Measurements from ENCODE around the gene SMYD3. TPM values are rescaled to one million over a fixed set of nuclear protein-coding genes. Genes with fewer than 3 reads are reported as not detected.

Gene SMYD3
- total RNA-seq, 1 donor from 2014 or later = 0.32 TPM

GRCh38 chr1:246051909-246052518 lies 455.1 kb downstream of the SMYD3 start:
- intact Hi-C loops (cut with DNase I) = no loop called here
- Histone ChIP-seq H3K36me3 (no peaks in the 10 kb centered on the region), H3K27ac (no peak overlapping the region), H3K4me3 (no peak overlapping the region), H3K27me3 (no peaks in the 10 kb centered on the region), H3K9me3 (peaks cover 0 to 4% of the 10 kb centered on the region in 2 donors), H3K4me1 (no peaks in the 10 kb centered on the region)
- DNase-seq (ENCODE audit: low spot score in 2 of 2) = no peak
- TF ChIP-seq, protein P1, sequence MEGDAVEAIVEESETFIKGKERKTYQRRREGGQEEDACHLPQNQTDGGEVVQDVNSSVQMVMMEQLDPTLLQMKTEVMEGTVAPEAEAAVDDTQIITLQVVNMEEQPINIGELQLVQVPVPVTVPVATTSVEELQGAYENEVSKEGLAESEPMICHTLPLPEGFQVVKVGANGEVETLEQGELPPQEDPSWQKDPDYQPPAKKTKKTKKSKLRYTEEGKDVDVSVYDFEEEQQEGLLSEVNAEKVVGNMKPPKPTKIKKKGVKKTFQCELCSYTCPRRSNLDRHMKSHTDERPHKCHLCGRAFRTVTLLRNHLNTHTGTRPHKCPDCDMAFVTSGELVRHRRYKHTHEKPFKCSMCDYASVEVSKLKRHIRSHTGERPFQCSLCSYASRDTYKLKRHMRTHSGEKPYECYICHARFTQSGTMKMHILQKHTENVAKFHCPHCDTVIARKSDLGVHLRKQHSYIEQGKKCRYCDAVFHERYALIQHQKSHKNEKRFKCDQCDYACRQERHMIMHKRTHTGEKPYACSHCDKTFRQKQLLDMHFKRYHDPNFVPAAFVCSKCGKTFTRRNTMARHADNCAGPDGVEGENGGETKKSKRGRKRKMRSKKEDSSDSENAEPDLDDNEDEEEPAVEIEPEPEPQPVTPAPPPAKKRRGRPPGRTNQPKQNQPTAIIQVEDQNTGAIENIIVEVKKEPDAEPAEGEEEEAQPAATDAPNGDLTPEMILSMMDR (IDR thresholded peaks at IDR 0.05) = no peak

- TF ChIP-seq, protein P1 (IDR thresholded peaks at IDR 0.05) = no peak
- no peaks in the 10 kb centered on the region for H3K9me3 ChIP-seq
- intact Hi-C loops (cut with DNase I) = no loop called here
Measured at GRCh38 chr1:246048693-246049092, 458.4 kb downstream of the SMYD3 start.

DNA sequence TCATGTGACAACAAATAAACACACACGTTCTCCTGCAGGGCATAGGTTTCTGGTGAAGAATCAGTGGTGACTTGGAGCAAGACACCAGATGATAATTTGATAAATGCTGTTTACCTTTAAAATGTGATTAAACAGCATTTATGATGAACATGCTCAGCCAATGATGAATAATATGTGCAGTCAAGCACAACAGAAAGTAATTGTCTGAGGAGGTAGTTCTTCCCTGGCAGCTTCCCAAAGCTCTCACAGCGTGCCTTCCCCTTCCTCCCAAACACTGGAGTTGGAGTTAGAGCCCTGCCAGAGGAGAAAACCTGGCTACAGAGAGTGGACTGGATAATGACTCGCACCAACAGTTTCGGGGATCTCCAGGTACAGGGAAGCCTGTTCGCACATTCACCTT lies 463.5 kb downstream of the SMYD3 start:
- no peak for DNase-seq (ENCODE audit: low spot score in 2 of 2)
- no peak overlapping the region for H3K4me3 ChIP-seq
- intact Hi-C loops (cut with DNase I) = no loop called here
- H3K36me3 ChIP-seq = no peaks in the 10 kb centered on the region
- TF ChIP-seq, protein P1 (IDR thresholded peaks at IDR 0.05) = no peak
- H3K27ac ChIP-seq = no peak overlapping the region
- H3K9me3 ChIP-seq = no peaks in the 10 kb centered on the region
- no peaks in the 10 kb centered on the region for H3K27me3 ChIP-seq
- no peaks in the 10 kb centered on the region for H3K4me1 ChIP-seq

More at GRCh38 chr1:246048693-246049092, 458.4 kb downstream of the SMYD3 start:
- Histone ChIP-seq H3K4me3 (no peak overlapping the region), H3K27ac (no peak overlapping the region), H3K4me1 (no peaks in the 10 kb centered on the region), H3K27me3 (no peaks in the 10 kb centered on the region), H3K36me3 (no peaks in the 10 kb centered on the region)
- DNase-seq (ENCODE audit: low spot score in 2 of 2) = no peak

DNA sequence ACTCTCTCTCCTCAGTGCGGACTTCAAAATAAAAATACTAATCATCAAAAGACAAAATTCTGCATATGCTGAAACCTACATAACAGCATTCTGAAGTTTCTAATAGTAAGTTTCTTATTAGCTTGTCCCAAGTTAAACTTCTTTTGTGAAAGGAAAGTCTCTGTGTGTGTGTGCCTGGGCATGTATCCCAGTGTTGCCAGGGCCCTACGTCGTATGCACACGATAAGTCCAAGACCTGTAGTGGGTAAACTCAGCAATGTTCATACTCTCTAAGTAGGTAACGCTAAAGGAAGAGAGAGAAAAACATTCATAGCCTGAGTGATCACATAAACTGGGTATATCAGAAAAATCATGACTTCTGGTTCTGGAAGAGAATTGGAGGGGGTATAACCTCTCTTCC lies 465.7 kb downstream of the SMYD3 start:
- Histone ChIP-seq H3K27me3 (no peaks in the 10 kb centered on the region), H3K9me3 (no peaks in the 10 kb centered on the region), H3K36me3 (no peaks in the 10 kb centered on the region), H3K4me3 (no peak overlapping the region), H3K4me1 (no peaks in the 10 kb centered on the region), H3K27ac (no peak overlapping the region)
- TF ChIP-seq, protein P1 (IDR thresholded peaks at IDR 0.05) = no peak
- intact Hi-C loops (cut with DNase I) = no loop called here
- DNase-seq (ENCODE audit: low spot score in 2 of 2) = no peak

DNA sequence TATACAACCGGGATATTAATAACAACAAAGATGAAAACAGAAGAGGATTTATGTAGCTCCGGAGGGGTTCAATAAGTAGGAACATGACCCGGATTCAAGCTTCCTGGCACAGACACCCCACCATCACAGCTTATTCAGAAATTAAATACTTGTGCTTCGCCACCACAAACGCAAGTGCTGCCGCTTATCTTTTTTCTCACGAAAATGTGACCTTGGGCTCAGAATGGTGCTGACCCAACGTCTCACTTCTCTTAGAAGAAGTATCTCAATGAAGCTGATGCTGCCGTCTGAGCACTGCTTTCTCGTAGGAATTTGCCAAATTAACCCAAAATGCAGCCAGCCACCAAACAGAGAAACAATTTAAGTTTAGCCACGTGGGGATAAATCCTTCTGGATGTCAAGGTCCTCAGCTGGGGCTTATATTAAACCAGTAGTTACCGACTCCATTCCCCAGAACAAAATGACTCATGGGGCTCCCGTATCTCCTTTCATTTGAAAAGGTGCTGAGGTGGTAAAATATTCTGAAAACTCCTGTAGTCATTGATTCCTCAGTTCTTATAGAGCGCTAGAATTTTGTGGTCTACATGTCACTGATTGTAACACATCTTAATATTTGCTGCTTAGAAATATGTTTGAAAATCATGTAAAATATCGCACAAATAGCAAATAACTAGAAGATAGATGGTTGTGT lies 466.7 kb downstream of the SMYD3 start:
- Histone ChIP-seq H3K27me3 (no peaks in the 10 kb centered on the region), H3K4me3 (no peak overlapping the region), H3K9me3 (no peaks in the 10 kb centered on the region), H3K36me3 (no peaks in the 10 kb centered on the region), H3K27ac (no peak overlapping the region), H3K4me1 (no peaks in the 10 kb centered on the region)
- DNase-seq (ENCODE audit: low spot score in 2 of 2) = no peak
- intact Hi-C loops (cut with DNase I) = no loop called here
- TF ChIP-seq, protein P1 (IDR thresholded peaks at IDR 0.05) = no peak
